Left lung (tissue), 10 donors: Measurements from ENCODE around the gene FOXRED2. TPM values are rescaled to one million over a fixed set of nuclear protein-coding genes. Genes with fewer than 3 reads are reported as not detected.
"Not testable (repeated sequence)": the region's sequence is repeated elsewhere in the genome, so short reads cannot be mapped to it uniquely, and the experiment has no call there.

ENCODE experiments used
- ATAC-seq: fragments of 200-7000 bp; cut with Tn5 transposase; one replicate; pipeline ENCODE4 v1.9.1; 2020; ENCODE audit warnings: moderate library complexity
- DNase-seq, 4 donors: peaks; one replicate each; pipeline ENCODE4 v3.0.0-alpha.2; 2013 to 2020
- H3K27ac ChIP-seq, 2 donors: fragments of 200-600 bp; sonication (generic) in 1 of 2; one replicate each; pipeline versions ENCODE4 v1.5.0 to v1.8.0; 2020 to 2021
- H3K27me3 ChIP-seq, 2 donors: fragments of 200-600 bp; sonication (generic) in 1 of 2; one replicate each; pipeline versions ENCODE4 v1.5.0 to v1.8.0; 2020 to 2021
- H3K36me3 ChIP-seq, 2 donors: fragments of 200-600 bp; sonication (generic) in 1 of 2; one replicate each; pipeline versions ENCODE4 v1.5.0 to v1.8.0; 2020 to 2021
- H3K4me1 ChIP-seq, 2 donors: fragments of 200-600 bp; one replicate each; pipeline ENCODE4 v1.8.0; 2021
- H3K4me3 ChIP-seq, 2 donors: fragments of 200-600 bp; sonication (generic) in 1 of 2; one replicate each; pipeline versions ENCODE4 v1.5.0 to v1.8.0; 2020 to 2021; ENCODE audit warnings: mild to moderate bottlenecking in 1 of 2
- H3K9me3 ChIP-seq, 2 donors: fragments of 200-600 bp; sonication (generic) in 1 of 2; one replicate each; pipeline versions ENCODE4 v1.5.0 to v1.8.0; 2020 to 2021
- CTCF ChIP-seq, 2 donors: fragments of 200-600 bp; sonication (generic) in 1 of 2; IDR thresholded peaks; one replicate each; pipeline versions ENCODE4 v1.5.0 to v1.8.0; 2021; ENCODE audit warnings: antibody characterized with exemption in 2 of 2
- intact Hi-C, 2 donors: fragments of 100-400 bp; cut with DNase I; formaldehyde crosslinking; loops; one replicate each; pipeline versions ENCODE4 v1.11.2 to v1.14.2; 2022
- polyA plus RNA-seq, 6 donors: library from polyadenylated mRNA; unstranded; fragments of 120-200 nt; gene quantifications; one replicate each; pipeline ENCODE4 v1.2.1, GENCODE V29; 2013; ENCODE audit not compliant: insufficient read length in 6 of 6
- total RNA-seq, 2 donors: library from RNA; stranded (reverse); fragmentation: NEBNext Ultra II Directional; extraction: Animal tissue kit (Norgen Biotek cat#: 25700); gene quantifications; one replicate each; pipeline ENCODE4 v1.2.1, GENCODE V29; 2021
- donor health status: DM: no; HTN: yes; CAD: no.
- donor health status: DM: no; HTN: no; CAD: no.

Gene FOXRED2
- total and polyA plus RNA-seq, 8 donors: 17.2 to 25.0 (median 21.6) TPM

- TF ChIP-seq CTCF (IDR thresholded peaks at IDR 0.05): no peak
- Histone ChIP-seq H3K27me3 (no peaks in the 10 kb centered on the region), H3K27ac (peak overlapping the region; percentile 93 to 94), H3K4me3 (peak overlapping the region; percentile 24 to 55), H3K9me3 (no peaks in the 10 kb centered on the region), H3K36me3 (no peaks in the 10 kb centered on the region), H3K4me1 (peaks cover 25 to 75% of the 10 kb centered on the region in 2 donors)
- peak; percentile 5 for ATAC-seq
- intact Hi-C loops: no loop called here
- no peak for DNase-seq
Measured at GRCh38 chr22:36455571-36456463, 51.0 kb downstream of the FOXRED2 start.

DNA sequence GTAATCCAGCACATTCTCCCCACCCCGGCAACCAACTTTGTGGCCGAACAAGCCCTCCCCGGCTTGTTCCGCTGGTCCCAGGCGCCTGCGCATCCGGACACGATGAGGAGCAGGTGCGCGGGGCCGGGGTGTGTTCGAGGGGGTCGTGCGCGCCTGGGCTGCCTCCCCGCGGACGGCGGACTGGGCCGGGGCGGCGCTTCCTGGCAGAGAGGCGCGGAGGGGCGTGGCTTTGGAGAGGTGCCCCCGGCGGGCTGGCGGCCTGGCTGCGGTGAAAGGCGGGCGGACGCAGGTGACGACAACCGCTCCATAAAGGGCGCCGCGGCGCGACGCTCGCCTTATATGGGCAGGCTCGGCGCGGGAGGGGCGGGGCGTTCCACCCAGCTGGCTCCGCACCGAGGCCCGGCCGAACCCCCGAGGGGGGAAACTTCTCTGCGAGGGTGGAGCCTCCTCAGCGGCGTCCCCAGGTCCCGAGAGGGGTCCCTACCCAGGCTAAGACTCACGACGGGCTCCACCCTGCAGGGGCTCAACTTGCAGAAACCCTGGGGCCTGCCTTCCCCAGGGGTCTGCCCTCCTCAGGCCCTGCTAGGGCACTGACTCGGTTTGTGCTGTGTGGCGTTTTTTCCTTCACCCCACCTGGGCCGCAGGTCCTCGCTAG is 51.8 kb downstream of the FOXRED2 start:
- ATAC-seq (peak; percentile 89), DNase-seq (peak; percentile 75 to 99 (median 92))
- Histone ChIP-seq H3K9me3 (no peaks in the 10 kb centered on the region), H3K4me3 (peak overlapping the region; percentile 24 to 55), H3K27ac (peak overlapping the region; percentile 93 to 94), H3K27me3 (no peaks in the 10 kb centered on the region), H3K36me3 (no peaks in the 10 kb centered on the region), H3K4me1 (peaks cover 25 to 82% of the 10 kb centered on the region in 2 donors)
- intact Hi-C loops: no loop called here
- TF ChIP-seq CTCF (IDR thresholded peaks at IDR 0.05): peak in 1 of 2 donors; percentile 20

DNA sequence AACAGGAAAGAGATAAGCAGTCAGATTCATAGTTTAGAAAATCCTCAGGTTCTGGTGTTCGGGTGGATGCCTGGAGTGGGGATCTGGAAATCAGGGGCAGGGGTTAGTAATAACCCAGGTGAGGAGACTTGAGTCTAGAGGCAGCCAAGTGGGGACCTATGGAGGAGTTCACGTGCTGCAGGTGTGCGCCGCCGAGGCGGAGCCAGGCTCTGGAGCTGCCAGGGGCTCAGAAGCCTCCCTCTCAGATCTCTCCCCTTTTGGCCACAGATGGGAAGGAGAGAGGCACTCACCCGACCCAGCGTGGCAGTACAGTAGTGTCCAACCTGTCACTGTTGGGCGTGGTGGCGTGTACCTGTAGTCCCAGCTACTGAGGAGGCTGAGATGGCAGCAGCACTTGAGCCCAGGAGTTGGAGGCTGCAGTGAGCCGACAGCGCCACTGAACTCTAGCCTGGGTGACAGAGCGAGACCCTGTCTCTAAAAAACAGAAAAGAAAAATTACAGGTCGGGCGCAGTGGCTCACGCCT is 52.9 kb downstream of the FOXRED2 start:
- Histone ChIP-seq H3K36me3 (no peaks in the 10 kb centered on the region), H3K27ac (peak overlapping the region; percentile 93 to 94), H3K4me3 (peak overlapping the region in 1 of 2 donors; percentile 55), H3K9me3 (no peaks in the 10 kb centered on the region), H3K27me3 (no peaks in the 10 kb centered on the region), H3K4me1 (peaks cover 25 to 94% of the 10 kb centered on the region in 2 donors)
- DNase-seq: no peak
- ATAC-seq: no peak
- intact Hi-C loops: no loop called here
- TF ChIP-seq CTCF (IDR thresholded peaks at IDR 0.05): no peak

GRCh38 chr22:36452978-36453607 is 53.7 kb downstream of the FOXRED2 start:
- ATAC-seq: peak; percentile 4
- Histone ChIP-seq H3K27ac (peak overlapping the region; percentile 85 to 94), H3K4me1 (peaks cover 25 to 99% of the 10 kb centered on the region in 2 donors)
- H3K36me3 ChIP-seq, H3K4me3 ChIP-seq, DNase-seq, intact Hi-C loops, H3K27me3 ChIP-seq, H3K9me3 ChIP-seq: not testable (repeated sequence)

- Histone ChIP-seq H3K4me1 (peaks cover 25 to 99% of the 10 kb centered on the region in 2 donors), H3K27me3 (no peaks in the 10 kb centered on the region), H3K9me3 (no peaks in the 10 kb centered on the region), H3K4me3 (no peak overlapping the region), H3K36me3 (no peaks in the 10 kb centered on the region), H3K27ac (peak overlapping the region; percentile 85 to 94)
- no peak for DNase-seq
- no peak for TF ChIP-seq CTCF (IDR thresholded peaks at IDR 0.05)
- no peak for ATAC-seq
- intact Hi-C loops: no loop called here
Measured at GRCh38 chr22:36452250-36452977, 54.4 kb downstream of the FOXRED2 start.

- intact Hi-C loops, H3K27me3 ChIP-seq, DNase-seq, H3K9me3 ChIP-seq, H3K4me3 ChIP-seq, H3K36me3 ChIP-seq, ATAC-seq: not testable (repeated sequence)
- peaks cover 25 to 99% of the 10 kb centered on the region in 2 donors for H3K4me1 ChIP-seq
- peak overlapping the region; percentile 85 to 94 for H3K27ac ChIP-seq
Measured at GRCh38 chr22:36450923-36451322, 55.9 kb downstream of the FOXRED2 start.
